A549 (cell line): ENCODE data around the gene CCDC137. TPM values are rescaled to one million over a fixed set of nuclear protein-coding genes. Genes with fewer than 3 reads are reported as not detected.
A peak's percentile ranks its signal among the peaks of the same experiment; 100 is the strongest.

ENCODE experiments used
- ATAC-seq, 2 experiments: fragments of 200-7000 bp in 1 of 2; fragments of >200 bp in 1 of 2; cut with Nextera tagmentation in 1 of 2; cut with Tn5 transposase in 1 of 2; 3 replicates each; pipeline versions ENCODE4 v1.8.0 to v1.9.1; 2018 to 2020; ENCODE audit warnings: mild to moderate bottlenecking in 1 of 2, moderate library complexity in 1 of 2
- CTCF ChIA-PET: fragments of 300-600 bp; sonication (Branson Sonifier 250); formaldehyde crosslinking; extraction: SDS; loops from one replicate; lab custom pipeline; 2021; ENCODE audit warnings: antibody characterized with exemption, inconsistent platforms; lab: Yijun Ruan, JAX
- POLR2A ChIA-PET: fragments of 350-600 bp; formaldehyde crosslinking; extraction: SDS; loops from one replicate; lab custom pipeline; 2021; ENCODE audit warnings: antibody characterized with exemption, inconsistent platforms; lab: Yijun Ruan, JAX
- DNase-seq, 2 experiments: peaks; one replicate each; pipeline versions ENCODE4 v3.0.0 to v3.0.0-alpha.2; 2011 to 2016; ENCODE audit warnings: low read depth in 1 of 2, low spot score in 1 of 2
- FAIRE-seq: peaks from 2 replicates; lab custom pipeline; 2011; peaks lifted over from hg19 to GRCh38; lab: Jason Lieb, UNC
- H3K27ac ChIP-seq, 2 experiments: fragments of >200 bp; sonication (Bioruptor Twin); formaldehyde crosslinking; 3 replicates each; pipeline ENCODE4 v1.5.1; 2016 to 2017
- H3K4me1 ChIP-seq: fragments of >200 bp; sonication (Bioruptor Twin); formaldehyde crosslinking; 3 replicates; pipeline ENCODE4 v1.6.1; 2016
- H3K4me2 ChIP-seq: fragments of >200 bp; sonication (Bioruptor Twin); formaldehyde crosslinking; 3 replicates; pipeline ENCODE4 v1.6.1; 2016
- H3K4me3 ChIP-seq: fragments of >200 bp; sonication (Bioruptor Twin); formaldehyde crosslinking; 3 replicates; pipeline ENCODE4 v1.5.1; 2016
- H3K9me3 ChIP-seq: fragments of >200 bp; sonication (Bioruptor Twin); formaldehyde crosslinking; 3 replicates; pipeline ENCODE4 v1.6.1; 2016
- CBX8 ChIP-seq: fragments of 200-600 bp; sonication (generic); IDR thresholded peaks from 2 replicates; pipeline ENCODE4 v1.6.1; 2016
- EHF ChIP-seq: fragments of 250-450 bp; sonication (Bioruptor Pico); IDR thresholded peaks from 2 replicates; pipeline ENCODE4 v1.5.0; 2020; ENCODE audit warnings: mild to moderate bottlenecking
- EHMT2 ChIP-seq: fragments of 200-600 bp; sonication (generic); IDR thresholded peaks from 2 replicates; pipeline ENCODE4 v1.6.1; 2016; ENCODE audit warnings: antibody characterized with exemption, low read depth, mild to moderate bottlenecking, moderate library complexity
- ESRRA ChIP-seq: fragments of 150-350 bp; IDR thresholded peaks from 2 replicates; pipeline ENCODE4 v1.6.1; 2014; ENCODE audit warnings: mild to moderate bottlenecking, low read length, borderline replicate concordance
- FOSB ChIP-seq: fragments of 250-450 bp; sonication (Bioruptor Pico); IDR thresholded peaks from 2 replicates; pipeline ENCODE4 v1.5.0; 2020; ENCODE audit warnings: mild to moderate bottlenecking, moderate library complexity
- HDAC2 ChIP-seq: fragments of 200-600 bp; sonication (generic); IDR thresholded peaks from 2 replicates; pipeline ENCODE4 v1.6.1; 2016
- HES2 ChIP-seq: fragments of >200 bp; sonication (Bioruptor Twin); formaldehyde crosslinking; IDR thresholded peaks from 2 replicates; pipeline ENCODE4 v1.6.1; 2016
- HMGXB4 ChIP-seq: fragments of 250-450 bp; sonication (Bioruptor Pico); IDR thresholded peaks from 2 replicates; pipeline ENCODE4 v1.5.0; 2021; ENCODE audit warnings: mild to moderate bottlenecking, moderate library complexity, borderline replicate concordance
- HOXA7 ChIP-seq: fragments of 250-450 bp; sonication (Bioruptor Pico); IDR thresholded peaks from 2 replicates; pipeline ENCODE4 v1.5.0; 2020; ENCODE audit warnings: mild to moderate bottlenecking, moderate library complexity
- HOXB13 ChIP-seq: fragments of 250-450 bp; sonication (Bioruptor Pico); IDR thresholded peaks from 2 replicates; pipeline ENCODE4 v1.5.0; 2020; ENCODE audit warnings: low read depth, mild to moderate bottlenecking, moderate library complexity
- JUNB ChIP-seq: fragments of >200 bp; sonication (Bioruptor Twin); formaldehyde crosslinking; IDR thresholded peaks from 2 replicates; pipeline ENCODE4 v1.6.1; 2016
- MAX ChIP-seq: IDR thresholded peaks from 2 replicates; pipeline ENCODE4 v1.6.1; 2012
- POLR2AphosphoS2 ChIP-seq: conservative IDR thresholded peaks from 2 replicates; pipeline ENCODE4 v1.6.1; 2012; ENCODE audit warnings: low read length, improper control_type of control experiment, inconsistent platforms
- REST ChIP-seq: fragments of 200-600 bp; sonication (generic); IDR thresholded peaks from 2 replicates; pipeline ENCODE4 v1.6.1; 2016; ENCODE audit warnings: antibody characterized with exemption, mild to moderate bottlenecking, moderate library complexity
- SMC3 ChIP-seq: fragments of >200 bp; sonication (Bioruptor Twin); formaldehyde crosslinking; IDR thresholded peaks from 3 replicates; pipeline ENCODE4 v1.6.1; 2018; ENCODE audit warnings: inconsistent platforms
- SREBF2 ChIP-seq: fragments of 450-650 bp; IDR thresholded peaks from 2 replicates; pipeline ENCODE4 v1.6.1; 2014; ENCODE audit warnings: mild to moderate bottlenecking, moderate library complexity
- TFCP2L1 ChIP-seq: fragments of 250-450 bp; sonication (Bioruptor Pico); IDR thresholded peaks from 2 replicates; pipeline ENCODE4 v1.5.0; 2021; ENCODE audit warnings: mild to moderate bottlenecking
- ZFP36 ChIP-seq: fragments of 450-650 bp; IDR thresholded peaks from 2 replicates; pipeline ENCODE4 v1.6.1; 2014; ENCODE audit warnings: borderline replicate concordance; ENCODE audit not compliant: partially characterized antibody
- ZSCAN20 ChIP-seq: fragments of 250-450 bp; sonication (Bioruptor Pico); IDR thresholded peaks from 2 replicates; pipeline ENCODE4 v1.8.0; 2022; ENCODE audit warnings: mild to moderate bottlenecking, moderate library complexity
- WGBS: methylation state at CpG from one replicate; pipeline ENCODE4 v1.1.6; 2017; ENCODE audit errors: missing lambda C conversion rate; 5-methylcytosine and 5-hydroxymethylcytosine counted together
- polyA plus RNA-seq, 4 experiments: library from polyadenylated mRNA; depleted of rRNA in 3 of 4; stranded (reverse); fragments of >200 nt; fragmentation: RNase III in 1 of 4; extraction: RNeasy Plus Mini Kit Qiagen cat#74134 plus additional on column Dnase treatment in 1 of 4; gene quantifications; 2 replicates in 3 of 4; 3 replicates in 1 of 4; pipeline ENCODE4 v1.2.3, GENCODE V29; 2011 to 2017

Gene CCDC137
- polyA plus RNA-seq, 2 of the 4 experiments (the other 2 are of a cell fraction) = 22.6 to 55.0 TPM

- peaks cover 14% of the 10 kb centered on the region for H3K4me1 ChIP-seq
- TF ChIP-seq JUNB = no peak
- no peak for TF ChIP-seq EHF (CRISPR knock-in tag)
- TF ChIP-seq CBX8 = no peak
- no peak for TF ChIP-seq SMC3
- TF ChIP-seq HES2 = no peak
- no peak for TF ChIP-seq MAX
- no peak for TF ChIP-seq REST
- no peak for TF ChIP-seq POLR2AphosphoS2
- TF ChIP-seq ZFP36 = no peak
- no peak for TF ChIP-seq FOSB (CRISPR knock-in tag)
- no peak for TF ChIP-seq ESRRA
- no peak for TF ChIP-seq HDAC2
- TF ChIP-seq TFCP2L1 = no peak
- no peak for TF ChIP-seq ZSCAN20 (CRISPR knock-in tag)
- TF ChIP-seq HMGXB4 (CRISPR knock-in tag) = no peak
- no peak for TF ChIP-seq SREBF2
- no peak for TF ChIP-seq EHMT2
- TF ChIP-seq, all 56 proteins: peak for 0
- no peak for DNase-seq
- Histone ChIP-seq H3K9me3 (no peaks in the 10 kb centered on the region), H3K27ac (peak overlapping the region; percentile 68 to 84), H3K4me3 (no peak overlapping the region), H3K4me2 (peak overlapping the region; percentile 56)
- ATAC-seq = peak; percentile 3 to 10; a peak in 4 of 6 replicates
- ChIA-PET CTCF (interaction anchor here (1.2 kb wide), 1 partner anchor 18 kb away, joined by 3 read pairs; no protein-coding TSS in a partner anchor), POLR2A (interaction anchor here (0.9 kb wide), 1 partner anchor 9 kb away, joined by 3 read pairs; no protein-coding TSS in a partner anchor)
- WGBS = 83% methylated on average over 8 of the region's 9 CpGs
- FAIRE-seq = no peak
Measured at GRCh38 chr17:81650951-81651350, 15.6 kb upstream of the CCDC137 start.

DNA sequence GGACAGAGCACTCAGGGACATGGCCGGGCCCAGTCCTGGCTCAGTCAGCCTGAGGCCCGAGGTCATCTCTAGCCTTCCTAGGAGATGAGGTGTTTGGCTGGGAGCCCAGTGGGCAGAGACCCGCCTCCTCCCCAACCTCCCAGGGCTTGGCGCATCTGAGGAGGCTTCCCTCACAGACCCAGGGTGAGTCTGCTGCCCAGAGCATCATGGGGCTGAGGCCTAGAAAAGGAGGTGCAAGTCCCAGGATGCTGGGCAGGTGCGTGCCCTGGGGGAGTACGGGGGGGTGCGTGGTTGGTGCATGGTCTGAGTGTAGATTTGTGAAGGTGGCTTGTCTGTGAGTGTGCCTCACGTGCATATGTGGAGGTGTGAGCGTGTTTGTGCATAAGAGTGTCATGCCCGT, 14.8 kb upstream of the CCDC137 start:
- WGBS = 45% methylated on average over 10 of the region's 10 CpGs

More for the DNA sequence above, 14.8 kb upstream of the CCDC137 start:
- H3K9me3 ChIP-seq = no peaks in the 10 kb centered on the region
- peak; percentile 85 to 92 for DNase-seq
- H3K4me1 ChIP-seq = peaks cover 14% of the 10 kb centered on the region
- H3K4me3 ChIP-seq = no peak overlapping the region
- no peak for TF ChIP-seq HOXB13
- peak; percentile 63; the same call in 1 of the 2 replicates for TF ChIP-seq MAX
- TF ChIP-seq HOXA7 (CRISPR knock-in tag) = no peak
- ATAC-seq = peak; percentile 79 to 90
- H3K4me2 ChIP-seq = peak overlapping the region; percentile 56
- CTCF ChIA-PET = no interaction called here
- POLR2A ChIA-PET = no interaction called here
- no peak for FAIRE-seq
- peak overlapping the region; percentile 68 to 84 for H3K27ac ChIP-seq
